IgD-negative memory B cell (primary cell): ENCODE data around the gene AGAP1. TPM values are rescaled to one million over a fixed set of nuclear protein-coding genes. Genes with fewer than 3 reads are reported as not detected.
A peak's percentile ranks its signal among the peaks of the same experiment; 100 is the strongest.

Source experiments
- H3K27ac Mint-ChIP-seq, 3 donors: one replicate each; pipeline ENCODE4 v1.8.0; 2020 to 2022; ENCODE audit warnings: mild to moderate bottlenecking in 3 of 3, mixed read lengths in 3 of 3, moderate library complexity in 1 of 3
- H3K27me3 Mint-ChIP-seq: one replicate; pipeline ENCODE4 v1.8.0; 2021; ENCODE audit warnings: mixed read lengths
- H3K36me3 Mint-ChIP-seq: one replicate; pipeline ENCODE4 v1.8.0; 2020; ENCODE audit warnings: mild to moderate bottlenecking, mixed read lengths
- H3K4me1 Mint-ChIP-seq, 3 donors: one replicate each; pipeline ENCODE4 v1.8.0; 2020 to 2022; ENCODE audit warnings: mixed read lengths in 3 of 3, mild to moderate bottlenecking in 1 of 3
- H3K4me3 Mint-ChIP-seq, 4 donors: one replicate each; pipeline ENCODE4 v1.8.0; 2020 to 2022; ENCODE audit warnings: mild to moderate bottlenecking in 4 of 4, mixed read lengths in 4 of 4, moderate library complexity in 3 of 4
- H3K9me3 Mint-ChIP-seq, 3 donors: one replicate each; pipeline ENCODE4 v1.8.0; 2020 to 2021; ENCODE audit warnings: mixed read lengths in 3 of 3, mild to moderate bottlenecking in 1 of 3
- polyA plus RNA-seq: library from polyadenylated mRNA; unstranded; fragments of 300-500 nt; fragmentation: Illumina TruSeq; gene quantifications from one replicate; pipeline ENCODE4 v1.2.3, GENCODE V29; 2021

Gene AGAP1
- polyA plus RNA-seq, 1 donor from 2014 or later: not detected

DNA sequence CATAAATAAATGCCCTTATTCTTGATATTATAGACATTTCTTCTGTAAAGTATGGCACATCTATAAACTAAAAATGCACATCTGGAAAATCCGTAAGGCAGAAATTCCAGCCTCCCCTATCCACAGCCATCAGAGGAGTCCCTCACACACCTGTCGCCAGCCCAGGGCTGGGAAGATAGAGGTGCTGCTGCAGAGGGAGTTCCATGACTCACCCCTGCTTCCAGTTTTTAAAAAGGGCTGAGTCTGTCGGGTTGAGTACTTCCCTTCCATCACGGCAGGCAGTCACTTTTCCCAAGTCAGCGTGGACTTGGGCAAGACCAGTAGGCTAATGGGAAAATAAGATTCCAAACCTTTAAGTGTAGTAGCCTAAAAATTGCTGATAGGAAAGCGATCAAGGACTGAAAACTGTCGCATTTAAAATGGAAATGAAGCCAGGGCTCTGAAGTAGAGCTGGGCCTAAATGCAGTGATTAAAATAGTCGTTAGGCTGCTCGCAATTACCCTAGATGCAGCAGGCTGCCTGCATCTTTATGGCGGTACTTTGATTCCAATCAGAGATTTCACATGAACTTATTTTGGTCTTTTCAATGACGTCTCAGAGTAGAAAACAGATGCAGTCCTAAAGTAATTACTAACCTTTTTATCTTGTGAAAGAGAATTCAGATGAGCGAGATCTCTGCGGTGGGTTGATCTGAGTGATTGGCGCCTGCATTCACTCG lies 280.5 kb downstream of the AGAP1 start:
- Mint-ChIP-seq H3K36me3 (no peaks in the 10 kb centered on the region), H3K4me3 (no peak overlapping the region), H3K27ac (no peak overlapping the region), H3K27me3 (peaks cover 5% of the 10 kb centered on the region), H3K4me1 (no peaks in the 10 kb centered on the region), H3K9me3 (no peaks in the 10 kb centered on the region)

DNA sequence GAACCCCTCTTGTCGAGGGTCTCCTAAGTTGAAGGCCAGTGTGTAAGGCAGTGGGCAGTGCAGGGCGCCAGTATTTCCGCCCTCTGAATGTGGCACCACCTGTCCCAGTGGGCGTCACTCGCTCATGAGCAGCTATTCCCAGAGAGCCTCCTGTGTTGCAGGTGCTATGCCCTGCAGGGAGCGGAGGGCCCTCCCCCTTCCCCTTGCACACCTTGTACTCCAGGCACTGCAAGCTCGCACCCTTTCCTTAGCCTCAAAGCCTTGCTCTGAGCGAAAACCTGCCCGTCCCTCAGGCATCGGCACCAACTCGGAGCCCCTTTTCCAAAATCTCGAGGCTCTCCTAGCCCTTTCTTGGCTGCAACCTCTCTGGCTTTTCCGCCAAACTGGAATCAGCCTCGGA lies 282.7 kb downstream of the AGAP1 start:
- no peak overlapping the region for H3K4me3 Mint-ChIP-seq
- H3K27ac Mint-ChIP-seq: no peak overlapping the region
- H3K9me3 Mint-ChIP-seq: no peaks in the 10 kb centered on the region
- no peaks in the 10 kb centered on the region for H3K4me1 Mint-ChIP-seq
- no peaks in the 10 kb centered on the region for H3K36me3 Mint-ChIP-seq
- peaks cover 8% of the 10 kb centered on the region for H3K27me3 Mint-ChIP-seq

DNA sequence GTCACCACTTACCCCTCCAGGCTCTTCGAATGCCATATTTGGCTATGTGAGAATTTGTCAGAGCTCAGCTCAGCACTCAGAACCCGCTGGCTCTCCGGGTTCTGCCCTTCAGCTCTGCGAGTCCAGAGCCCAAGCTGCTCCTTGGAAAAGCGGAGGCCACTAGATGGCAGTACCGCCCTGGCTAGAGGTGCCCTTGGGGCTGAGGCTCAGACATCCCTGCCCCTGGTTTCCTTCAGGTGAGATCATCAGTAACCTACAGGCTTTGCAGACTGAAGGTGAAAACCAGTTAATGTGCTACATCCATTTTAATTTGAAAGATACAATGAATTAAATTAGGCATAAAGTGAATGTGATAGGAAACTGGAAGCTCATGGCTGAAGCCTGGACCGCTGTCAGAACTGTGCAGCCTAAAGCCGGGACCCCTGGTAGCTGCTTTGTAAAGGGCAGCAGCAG lies 285.6 kb downstream of the AGAP1 start:
- no peaks in the 10 kb centered on the region for H3K9me3 Mint-ChIP-seq
- H3K4me1 Mint-ChIP-seq: no peaks in the 10 kb centered on the region

GRCh38 chr2:235780401-235780800 lies 286.6 kb downstream of the AGAP1 start:
- Mint-ChIP-seq H3K27me3 (peaks cover 8% of the 10 kb centered on the region), H3K36me3 (no peaks in the 10 kb centered on the region), H3K4me1 (no peaks in the 10 kb centered on the region), H3K27ac (no peak overlapping the region), H3K4me3 (no peak overlapping the region), H3K9me3 (no peaks in the 10 kb centered on the region)

More for the DNA sequence above, 285.6 kb downstream of the AGAP1 start:
- Mint-ChIP-seq H3K27me3 (peaks cover 8% of the 10 kb centered on the region), H3K4me3 (peak overlapping the region in 1 of 4 donors; percentile 69), H3K27ac (no peak overlapping the region), H3K36me3 (no peaks in the 10 kb centered on the region)

DNA sequence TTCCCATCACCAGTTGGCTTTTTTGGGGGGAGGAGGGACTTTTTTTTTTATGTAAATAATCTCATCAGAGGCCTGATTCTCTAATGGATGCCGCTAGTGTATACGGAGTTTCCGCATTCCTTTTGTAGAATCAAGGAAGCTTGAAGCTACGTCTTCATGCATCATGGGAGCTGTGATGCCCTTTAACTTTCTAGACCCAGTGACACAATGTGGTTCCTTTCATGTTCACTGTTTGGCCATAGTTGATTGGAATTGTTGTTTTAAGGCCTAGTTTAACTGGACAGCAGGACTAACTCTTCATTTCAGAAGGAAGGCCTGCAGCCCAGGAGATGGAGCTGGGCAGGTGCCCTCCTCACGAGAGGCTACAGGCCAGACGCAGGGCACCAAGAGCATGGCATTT lies 287.9 kb downstream of the AGAP1 start:
- Mint-ChIP-seq H3K9me3 (no peaks in the 10 kb centered on the region), H3K4me1 (no peaks in the 10 kb centered on the region), H3K4me3 (no peak overlapping the region), H3K36me3 (no peaks in the 10 kb centered on the region), H3K27ac (no peak overlapping the region), H3K27me3 (peaks cover 4% of the 10 kb centered on the region)

GRCh38 chr2:235784788-235785187 lies 290.9 kb downstream of the AGAP1 start:
- no peaks in the 10 kb centered on the region for H3K4me1 Mint-ChIP-seq
- no peak overlapping the region for H3K27ac Mint-ChIP-seq
- peaks cover 0 to 4% (median 0%) of the 10 kb centered on the region in 3 donors for H3K9me3 Mint-ChIP-seq
- no peak overlapping the region for H3K4me3 Mint-ChIP-seq
- H3K36me3 Mint-ChIP-seq: no peaks in the 10 kb centered on the region
- H3K27me3 Mint-ChIP-seq: peaks cover 4% of the 10 kb centered on the region

DNA sequence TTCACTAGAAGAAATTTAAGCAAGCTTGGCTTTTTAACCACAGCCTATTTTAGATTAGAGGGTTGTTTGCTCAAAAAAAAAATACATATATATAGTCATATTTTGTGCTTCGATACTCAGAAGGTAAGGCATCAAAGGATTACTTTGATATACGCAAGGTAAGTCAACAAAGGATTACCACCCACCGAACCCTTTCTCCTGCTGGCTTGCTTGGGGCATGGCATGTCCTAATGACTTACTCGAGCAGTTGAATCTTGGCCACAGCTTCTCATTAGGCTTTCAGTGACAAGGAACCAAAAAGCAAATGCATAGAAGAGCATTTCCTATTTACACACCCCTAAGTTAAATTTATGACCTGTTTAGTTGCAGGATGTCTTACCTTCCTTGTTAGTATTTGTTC lies 295.7 kb downstream of the AGAP1 start:
- peaks cover 0 to 4% (median 0%) of the 10 kb centered on the region in 3 donors for H3K9me3 Mint-ChIP-seq

DNA sequence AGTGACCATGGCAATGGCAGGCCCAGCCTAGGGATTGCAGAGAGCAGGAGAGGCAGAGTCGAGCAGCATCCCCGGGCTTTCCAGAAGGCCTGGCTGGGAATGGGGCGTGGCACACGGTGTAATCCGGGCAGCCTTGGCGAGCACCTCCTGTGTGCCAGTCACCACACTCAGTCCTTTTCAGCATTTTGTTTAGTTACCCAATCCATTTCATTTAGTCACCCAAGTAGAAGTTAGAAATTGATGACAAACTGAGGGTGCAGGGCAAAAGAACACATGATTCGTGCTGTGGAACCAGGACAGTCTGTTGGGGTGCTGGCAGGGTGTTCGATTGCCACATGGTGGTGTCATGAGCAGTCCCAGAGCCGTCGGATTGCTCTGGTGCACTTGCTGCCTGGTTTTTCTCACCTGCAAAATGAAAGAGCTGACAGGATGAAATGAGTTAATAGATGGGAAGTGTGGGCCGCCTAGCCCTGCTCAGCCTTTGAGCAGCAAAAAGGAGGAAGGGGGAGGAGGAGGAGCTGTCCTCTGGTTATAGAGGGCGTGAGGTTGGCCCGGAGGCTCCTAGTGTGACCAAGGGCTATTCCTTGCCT lies 299.4 kb downstream of the AGAP1 start:
- H3K27me3 Mint-ChIP-seq: peaks cover 8% of the 10 kb centered on the region
- H3K36me3 Mint-ChIP-seq: no peaks in the 10 kb centered on the region
- no peak overlapping the region for H3K27ac Mint-ChIP-seq
- no peaks in the 10 kb centered on the region for H3K4me1 Mint-ChIP-seq
- no peaks in the 10 kb centered on the region for H3K9me3 Mint-ChIP-seq
- no peak overlapping the region for H3K4me3 Mint-ChIP-seq

More for the DNA sequence above, 295.7 kb downstream of the AGAP1 start:
- Mint-ChIP-seq H3K36me3 (no peaks in the 10 kb centered on the region), H3K4me1 (no peaks in the 10 kb centered on the region), H3K27ac (no peak overlapping the region), H3K27me3 (peaks cover 7% of the 10 kb centered on the region), H3K4me3 (no peak overlapping the region)

DNA sequence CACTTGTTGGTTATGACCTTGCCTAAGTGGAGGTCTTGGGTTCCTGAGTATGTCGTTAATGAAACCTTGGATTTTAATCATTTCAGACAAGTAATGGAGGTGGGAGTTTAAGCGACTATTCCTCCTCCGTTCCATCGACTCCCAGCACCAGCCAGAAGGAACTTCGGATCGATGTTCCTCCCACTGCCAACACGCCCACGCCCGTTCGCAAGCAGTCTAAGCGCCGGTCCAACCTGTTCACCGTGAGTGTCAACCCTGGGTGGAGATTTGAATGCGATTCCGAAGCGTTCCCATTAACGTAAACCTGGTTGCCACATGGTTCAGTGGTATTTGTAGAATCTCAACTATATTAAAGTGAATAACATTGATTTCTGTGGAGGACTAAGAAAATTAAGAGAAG lies 305.4 kb downstream of the AGAP1 start:
- H3K4me3 Mint-ChIP-seq: no peak overlapping the region
- no peak overlapping the region for H3K27ac Mint-ChIP-seq
- no peaks in the 10 kb centered on the region for H3K4me1 Mint-ChIP-seq
- no peaks in the 10 kb centered on the region for H3K9me3 Mint-ChIP-seq
- peaks cover 2% of the 10 kb centered on the region for H3K27me3 Mint-ChIP-seq
- H3K36me3 Mint-ChIP-seq: no peaks in the 10 kb centered on the region

DNA sequence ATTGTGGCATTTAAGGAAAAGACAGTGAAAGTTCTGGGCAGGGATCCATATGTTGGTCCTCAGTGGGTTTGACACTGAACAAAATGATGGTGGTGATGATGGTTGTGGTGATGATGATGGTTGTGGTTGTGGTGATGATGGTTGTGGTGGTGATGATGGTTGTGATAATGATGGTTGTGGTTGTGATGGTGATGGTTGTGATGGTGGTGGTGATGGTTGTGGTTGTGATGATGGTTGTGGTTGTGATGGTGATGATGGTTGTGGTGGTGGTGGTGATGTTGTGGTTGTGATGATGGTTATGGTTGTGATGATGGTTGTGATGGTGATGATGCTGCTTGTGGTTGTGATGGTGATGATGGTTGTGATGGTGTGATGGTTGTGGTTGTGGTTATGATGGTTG lies 308.7 kb downstream of the AGAP1 start:
- Mint-ChIP-seq H3K4me1 (no peaks in the 10 kb centered on the region), H3K9me3 (no peaks in the 10 kb centered on the region)

DNA sequence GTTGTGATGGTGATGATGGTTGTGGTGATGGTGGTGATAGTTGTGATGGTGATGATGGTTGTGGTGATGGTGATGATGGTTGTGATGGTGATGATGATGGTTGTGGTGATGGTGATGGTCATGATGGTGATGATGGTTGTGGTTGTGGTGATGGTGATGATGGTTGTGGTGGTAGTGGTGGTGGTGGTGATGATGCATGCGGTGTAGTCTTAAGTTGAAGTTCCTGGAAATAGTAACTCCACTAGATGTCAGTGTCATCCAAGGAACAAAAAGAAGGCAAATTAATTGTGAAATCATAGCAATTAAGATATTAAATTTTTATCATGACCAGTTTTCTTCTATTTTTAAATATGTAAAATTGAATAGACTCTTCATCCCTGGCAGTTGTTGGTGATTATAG lies 309.2 kb downstream of the AGAP1 start:
- Mint-ChIP-seq H3K27ac (no peak overlapping the region), H3K4me1 (no peaks in the 10 kb centered on the region), H3K4me3 (no peak overlapping the region), H3K27me3 (no peaks in the 10 kb centered on the region), H3K36me3 (no peaks in the 10 kb centered on the region), H3K9me3 (no peaks in the 10 kb centered on the region)

More for the DNA sequence above, 308.7 kb downstream of the AGAP1 start:
- no peaks in the 10 kb centered on the region for H3K36me3 Mint-ChIP-seq
- H3K27me3 Mint-ChIP-seq: no peaks in the 10 kb centered on the region
- H3K27ac Mint-ChIP-seq: no peak overlapping the region
- no peak overlapping the region for H3K4me3 Mint-ChIP-seq

- no peaks in the 10 kb centered on the region for H3K4me1 Mint-ChIP-seq
Measured at GRCh38 chr2:235804676-235805075, 310.8 kb downstream of the AGAP1 start.

DNA sequence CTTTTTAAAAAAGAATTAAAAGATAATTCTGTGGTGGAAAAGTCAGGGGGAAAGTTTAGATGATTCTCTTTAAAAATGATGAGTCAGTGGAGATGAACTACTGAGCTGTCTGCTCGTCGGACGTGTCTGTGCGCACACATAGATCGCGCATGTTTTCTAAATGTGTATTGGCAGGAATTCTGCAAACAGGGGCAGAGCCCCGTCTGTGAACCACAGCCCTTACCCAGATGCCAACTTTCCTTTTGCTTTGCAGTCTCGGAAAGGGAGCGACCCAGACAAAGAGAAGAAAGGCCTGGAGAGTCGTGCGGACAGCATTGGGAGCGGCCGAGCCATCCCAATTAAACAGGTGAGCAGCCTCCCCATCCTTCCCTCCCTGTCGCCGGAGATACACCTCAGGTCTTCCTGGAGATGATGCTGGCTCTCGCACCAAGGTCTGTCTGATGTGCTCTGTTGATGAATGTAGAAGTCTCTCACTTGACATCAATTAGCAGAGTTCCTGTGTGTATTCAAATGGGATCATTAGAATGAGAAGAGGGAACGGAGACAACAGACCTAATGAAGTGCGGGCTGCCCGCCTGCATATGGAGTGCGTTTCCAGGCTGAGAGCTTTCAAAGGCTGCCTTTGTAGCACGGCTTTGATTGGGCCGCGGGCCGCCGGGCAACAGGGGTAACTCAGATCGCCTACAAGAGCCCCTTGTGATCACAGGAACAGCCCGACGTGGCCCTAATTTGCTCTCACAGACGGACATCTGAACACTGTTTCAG lies 313.3 kb downstream of the AGAP1 start:
- no peaks in the 10 kb centered on the region for H3K4me1 Mint-ChIP-seq
- no peaks in the 10 kb centered on the region for H3K9me3 Mint-ChIP-seq
- no peak overlapping the region for H3K4me3 Mint-ChIP-seq
- H3K27me3 Mint-ChIP-seq: no peaks in the 10 kb centered on the region
- no peak overlapping the region for H3K27ac Mint-ChIP-seq
- H3K36me3 Mint-ChIP-seq: no peaks in the 10 kb centered on the region

More at GRCh38 chr2:235804676-235805075, 310.8 kb downstream of the AGAP1 start:
- Mint-ChIP-seq H3K27ac (no peak overlapping the region), H3K36me3 (no peaks in the 10 kb centered on the region), H3K4me3 (no peak overlapping the region), H3K9me3 (no peaks in the 10 kb centered on the region), H3K27me3 (no peaks in the 10 kb centered on the region)

GRCh38 chr2:235808366-235808765 lies 314.5 kb downstream of the AGAP1 start:
- no peaks in the 10 kb centered on the region for H3K36me3 Mint-ChIP-seq
- H3K4me1 Mint-ChIP-seq: no peaks in the 10 kb centered on the region
- H3K27me3 Mint-ChIP-seq: no peaks in the 10 kb centered on the region
- H3K4me3 Mint-ChIP-seq: no peak overlapping the region
- no peaks in the 10 kb centered on the region for H3K9me3 Mint-ChIP-seq
- H3K27ac Mint-ChIP-seq: no peak overlapping the region

DNA sequence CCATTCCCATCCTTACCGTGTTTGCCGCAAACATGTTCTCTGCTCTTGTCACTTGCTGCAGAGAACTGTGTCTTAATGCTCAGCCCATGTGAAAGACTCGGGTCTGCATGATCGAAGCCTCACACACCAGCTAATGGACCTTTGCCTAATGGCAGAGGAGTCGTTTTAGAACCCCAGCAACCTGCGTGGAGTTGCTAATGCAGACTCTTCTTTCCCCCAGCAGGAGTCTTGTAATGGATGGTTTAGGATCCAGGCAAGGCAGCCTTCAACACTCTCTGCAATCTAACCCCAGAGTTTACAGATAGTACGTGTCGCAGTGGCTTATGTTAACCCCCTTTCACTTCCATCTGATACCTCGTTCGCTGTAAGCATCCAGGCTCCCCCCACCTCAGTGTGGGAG lies 316.4 kb downstream of the AGAP1 start:
- Mint-ChIP-seq H3K27me3 (no peaks in the 10 kb centered on the region), H3K27ac (no peak overlapping the region), H3K4me3 (no peak overlapping the region), H3K4me1 (no peaks in the 10 kb centered on the region), H3K36me3 (no peaks in the 10 kb centered on the region), H3K9me3 (peaks cover 0 to 2% (median 0%) of the 10 kb centered on the region in 3 donors)
